ENCODE results near the gene LPIN3. TPM values are rescaled to one million over a fixed set of nuclear protein-coding genes. Genes with fewer than 3 reads are reported as not detected.

The LPIN3 gene
- total RNA-seq, 2 experiments from 2014 or later = 1.9 to 2.4 TPM

GRCh38 chr20:41330343-41330720 is 10.3 kb upstream of the LPIN3 start:
- Histone ChIP-seq H3K4me1 (ENCODE audit: insufficient read depth, low read length) (peaks cover 12% of the 10 kb centered on the region), H3K27ac (ENCODE audit: low read depth in 1 of 2, low read length in 2 of 2) (no peak overlapping the region), H3K4me3 (ENCODE audit: low read length) (no peak overlapping the region), H3K36me3 (ENCODE audit: insufficient read depth, low read length) (no peaks in the 10 kb centered on the region), H3K27me3 (ENCODE audit: control insufficient read depth in 1 of 2, insufficient read depth in 2 of 2, low read length in 2 of 2) (no peaks in the 10 kb centered on the region), H3K9me3 (ENCODE audit: control insufficient read depth in 1 of 2, insufficient read depth in 1 of 2, low read length in 2 of 2) (no peaks in the 10 kb centered on the region)
- ATAC-seq (ENCODE audit: poor library complexity) (no peak), DNase-seq (no peak)
- Mint-ChIP-seq H3K9me3 (no peaks in the 10 kb centered on the region), H3K27me3 (peaks cover under 1% of the 10 kb centered on the region), H3K4me1 (ENCODE audit: low read depth) (peaks cover 11% of the 10 kb centered on the region), H3K4me3 (no peak overlapping the region), H3K27ac (no peak overlapping the region), H3K36me3 (ENCODE audit: low read depth) (no peaks in the 10 kb centered on the region)
- TF ChIP-seq CTCF (IDR thresholded peaks at IDR 0.05) = no peak
- CTCF ChIA-PET = interaction anchor here (1.1 kb wide), 1 partner anchor 157 kb away, joined by 3 read pairs; no protein-coding TSS in a partner anchor
- POLR2A ChIA-PET = interaction anchor here (0.7 to 1.1 kb wide), 2 partner anchors 212 to 288 kb away, joined by 3 read pairs; partner anchors contain the start of gene CHD6
- intact Hi-C loops (cut with DNase I, micrococcal nuclease) = loop anchor here in 1 of 2 experiments (10.0 kb wide), 1 partner anchor 96 kb away; no protein-coding TSS in a partner anchor

GRCh38 chr20:41330941-41331340 is 9.7 kb upstream of the LPIN3 start:
- H3K9me3 ChIP-seq (ENCODE audit: control insufficient read depth in 1 of 2, insufficient read depth in 1 of 2, low read length in 2 of 2) = no peaks in the 10 kb centered on the region
- H3K27me3 ChIP-seq (ENCODE audit: control insufficient read depth in 1 of 2, insufficient read depth in 2 of 2, low read length in 2 of 2) = no peaks in the 10 kb centered on the region
- Mint-ChIP-seq H3K9me3 (no peaks in the 10 kb centered on the region), H3K36me3 (ENCODE audit: low read depth) (no peaks in the 10 kb centered on the region), H3K27me3 (peaks cover 4% of the 10 kb centered on the region), H3K27ac (no peak overlapping the region), H3K4me3 (no peak overlapping the region), H3K4me1 (ENCODE audit: low read depth) (peaks cover 11% of the 10 kb centered on the region)
- POLR2A ChIA-PET = interaction anchor here (0.7 kb wide), 1 partner anchor 213 kb away, joined by 3 read pairs; no protein-coding TSS in a partner anchor
- ATAC-seq (ENCODE audit: poor library complexity) = no peak
- no peak for DNase-seq
- H3K4me3 ChIP-seq (ENCODE audit: low read length) = no peak overlapping the region
- TF ChIP-seq CTCF (IDR thresholded peaks at IDR 0.05) = no peak
- no peak overlapping the region for H3K27ac ChIP-seq (ENCODE audit: low read depth in 1 of 2, low read length in 2 of 2)
- peaks cover 12% of the 10 kb centered on the region for H3K4me1 ChIP-seq (ENCODE audit: insufficient read depth, low read length)
- intact Hi-C loops (cut with DNase I, micrococcal nuclease) = loop anchor here in 1 of 2 experiments (10.0 kb wide), 1 partner anchor 96 kb away; no protein-coding TSS in a partner anchor
- CTCF ChIA-PET = no interaction called here
- no peaks in the 10 kb centered on the region for H3K36me3 ChIP-seq (ENCODE audit: insufficient read depth, low read length)

GRCh38 chr20:41331731-41332130 is 8.9 kb upstream of the LPIN3 start:
- peaks cover 4% of the 10 kb centered on the region for H3K27me3 Mint-ChIP-seq
- H3K9me3 Mint-ChIP-seq = no peaks in the 10 kb centered on the region
- H3K27ac ChIP-seq (ENCODE audit: low read depth in 1 of 2, low read length in 2 of 2) = no peak overlapping the region
- no peaks in the 10 kb centered on the region for H3K9me3 ChIP-seq (ENCODE audit: control insufficient read depth in 1 of 2, insufficient read depth in 1 of 2, low read length in 2 of 2)
- H3K4me1 ChIP-seq (ENCODE audit: insufficient read depth, low read length) = peaks cover 12% of the 10 kb centered on the region
- no peak for DNase-seq
- no peaks in the 10 kb centered on the region for H3K27me3 ChIP-seq (ENCODE audit: control insufficient read depth in 1 of 2, insufficient read depth in 2 of 2, low read length in 2 of 2)
- intact Hi-C loops (cut with DNase I, micrococcal nuclease) = loop anchor here in 1 of 2 experiments (10.0 kb wide), 1 partner anchor 97 kb away; no protein-coding TSS in a partner anchor
- no peak for ATAC-seq (ENCODE audit: poor library complexity)
- H3K36me3 Mint-ChIP-seq (ENCODE audit: low read depth) = no peaks in the 10 kb centered on the region
- H3K36me3 ChIP-seq (ENCODE audit: insufficient read depth, low read length) = no peaks in the 10 kb centered on the region
- CTCF ChIA-PET = interaction anchor here (1.1 kb wide), 1 partner anchor 8 kb away, joined by 3 read pairs; the partner anchor contains the start of gene LPIN3
- no peak overlapping the region for H3K4me3 Mint-ChIP-seq
- TF ChIP-seq CTCF (IDR thresholded peaks at IDR 0.05) = no peak
- H3K4me1 Mint-ChIP-seq (ENCODE audit: low read depth) = peaks cover 11% of the 10 kb centered on the region
- H3K4me3 ChIP-seq (ENCODE audit: low read length) = no peak overlapping the region
- POLR2A ChIA-PET = no interaction called here
- H3K27ac Mint-ChIP-seq = no peak overlapping the region
